Esophagus (tissue), 2 donors: ENCODE data around the gene RAB6B. TPM values are rescaled to one million over a fixed set of nuclear protein-coding genes. Genes with fewer than 3 reads are reported as not detected.

Experiments used
- H3K27ac ChIP-seq, 2 donors: one replicate each; pipeline ENCODE4 v1.5.1; 2013; ENCODE audit warnings: low read depth in 2 of 2, mild to moderate bottlenecking in 2 of 2, inconsistent platforms in 1 of 2, low read length in 1 of 2, moderate library complexity in 1 of 2
- H3K27me3 ChIP-seq, 2 donors: one replicate each; pipeline ENCODE4 v1.6.1; 2013; ENCODE audit warnings: low read length in 2 of 2, control low read depth in 1 of 2, mild to moderate bottlenecking in 1 of 2; ENCODE audit not compliant: insufficient read depth in 2 of 2, control insufficient read depth in 1 of 2
- H3K36me3 ChIP-seq, 2 donors: one replicate each; pipeline ENCODE4 v1.6.1; 2013; ENCODE audit warnings: low read length in 1 of 2; ENCODE audit not compliant: control insufficient read depth in 2 of 2, insufficient read depth in 2 of 2
- H3K4me1 ChIP-seq, 2 donors: one replicate each; pipeline ENCODE4 v1.6.1; 2013; ENCODE audit warnings: low read length in 1 of 2; ENCODE audit not compliant: control insufficient read depth in 2 of 2, insufficient read depth in 2 of 2
- H3K4me3 ChIP-seq, 2 donors: one replicate each; pipeline ENCODE4 v1.5.1; 2013; ENCODE audit warnings: low read length in 2 of 2, mild to moderate bottlenecking in 2 of 2, low read depth in 1 of 2, moderate library complexity in 1 of 2
- H3K9me3 ChIP-seq, 2 donors: one replicate each; pipeline ENCODE4 v1.6.1; 2013; ENCODE audit warnings: mild to moderate bottlenecking in 2 of 2, low read depth in 1 of 2, low read length in 1 of 2, moderate library complexity in 1 of 2; ENCODE audit not compliant: control insufficient read depth in 2 of 2, insufficient read depth in 1 of 2
- WGBS, 2 donors: extraction: QIAGEN DNeasy Blood & Tissue Kit; methylation state at CpG; one replicate each; pipeline ENCODE4 v1.1.7; 2013; 5-methylcytosine and 5-hydroxymethylcytosine counted together
- polyA plus RNA-seq, 2 donors: library from polyadenylated mRNA; stranded (reverse); fragments of 200-250 nt; gene quantifications; one replicate each; pipeline ENCODE4 v1.2.3, GENCODE V29; 2013
- donor health status: healthy with polysubstance abuse.
- donor health status: Bipolar disorder and iron deficiency.

RAB6B gene
- polyA plus RNA-seq, 2 donors = 0.57 to 1.3 TPM

GRCh38 chr3:133894353-133895207 lies 1.1 kb downstream of the RAB6B start:
- Histone ChIP-seq H3K36me3 (no peaks in the 10 kb centered on the region), H3K9me3 (no peaks in the 10 kb centered on the region), H3K27ac (no peak overlapping the region), H3K4me1 (peaks cover 4 to 6% of the 10 kb centered on the region in 2 donors), H3K4me3 (peak overlapping the region; percentile 25 to 68), H3K27me3 (no peaks in the 10 kb centered on the region)
- WGBS, 2 donors = 14 to 15% methylated on average over 51 to 52 of the region's 52 CpGs

- Histone ChIP-seq H3K36me3 (no peaks in the 10 kb centered on the region), H3K4me3 (no peak overlapping the region)
- 78 to 90% methylated on average over 6 of the region's 6 CpGs for WGBS, 2 donors
Measured at GRCh38 chr3:133893683-133894352, 1.9 kb downstream of the RAB6B start.

GRCh38 chr3:133892541-133893231 lies 3.0 kb downstream of the RAB6B start:
- no peaks in the 10 kb centered on the region for H3K9me3 ChIP-seq
- H3K27ac ChIP-seq = no peak overlapping the region
- no peaks in the 10 kb centered on the region for H3K27me3 ChIP-seq
- peaks cover 4 to 6% of the 10 kb centered on the region in 2 donors for H3K4me1 ChIP-seq
- no peaks in the 10 kb centered on the region for H3K36me3 ChIP-seq
- no peak overlapping the region for H3K4me3 ChIP-seq
- WGBS, 2 donors = 71 to 73% methylated on average over 6 of the region's 6 CpGs

More at GRCh38 chr3:133893683-133894352, 1.9 kb downstream of the RAB6B start:
- Histone ChIP-seq H3K9me3 (no peaks in the 10 kb centered on the region), H3K4me1 (peaks cover 4 to 6% of the 10 kb centered on the region in 2 donors), H3K27me3 (no peaks in the 10 kb centered on the region), H3K27ac (no peak overlapping the region)

GRCh38 chr3:133891662-133892378 lies 3.9 kb downstream of the RAB6B start:
- no peaks in the 10 kb centered on the region for H3K27me3 ChIP-seq
- WGBS, 2 donors = 96% methylated on average over 11 of the region's 11 CpGs
- peaks cover 4 to 6% of the 10 kb centered on the region in 2 donors for H3K4me1 ChIP-seq
- no peaks in the 10 kb centered on the region for H3K36me3 ChIP-seq
- no peaks in the 10 kb centered on the region for H3K9me3 ChIP-seq
- H3K4me3 ChIP-seq = no peak overlapping the region
- no peak overlapping the region for H3K27ac ChIP-seq

GRCh38 chr3:133890972-133891644 lies 4.6 kb downstream of the RAB6B start:
- H3K9me3 ChIP-seq = no peaks in the 10 kb centered on the region
- WGBS, 2 donors = 85 to 94% methylated on average over 5 of the region's 5 CpGs
- H3K4me1 ChIP-seq = peaks cover 4 to 6% of the 10 kb centered on the region in 2 donors
- H3K4me3 ChIP-seq = no peak overlapping the region
- H3K27ac ChIP-seq = no peak overlapping the region
- H3K27me3 ChIP-seq = no peaks in the 10 kb centered on the region
- H3K36me3 ChIP-seq = no peaks in the 10 kb centered on the region

GRCh38 chr3:133890037-133890436 lies 5.6 kb downstream of the RAB6B start:
- no peak overlapping the region for H3K4me3 ChIP-seq
- 92 to 100% methylated on average over 2 of the region's 2 CpGs for WGBS, 2 donors
- H3K4me1 ChIP-seq = peaks cover 4 to 6% of the 10 kb centered on the region in 2 donors
- no peak overlapping the region for H3K27ac ChIP-seq
- no peaks in the 10 kb centered on the region for H3K36me3 ChIP-seq
- H3K27me3 ChIP-seq = no peaks in the 10 kb centered on the region
- H3K9me3 ChIP-seq = no peaks in the 10 kb centered on the region

- no peak overlapping the region for H3K27ac ChIP-seq
- no peaks in the 10 kb centered on the region for H3K4me1 ChIP-seq
- WGBS, 2 donors = 89 to 90% methylated on average over 9 of the region's 9 CpGs
- H3K9me3 ChIP-seq = no peaks in the 10 kb centered on the region
- H3K36me3 ChIP-seq = no peaks in the 10 kb centered on the region
- no peak overlapping the region for H3K4me3 ChIP-seq
- no peaks in the 10 kb centered on the region for H3K27me3 ChIP-seq
Measured at GRCh38 chr3:133888726-133889340, 6.8 kb downstream of the RAB6B start.

GRCh38 chr3:133887803-133888703 lies 7.6 kb downstream of the RAB6B start:
- H3K4me3 ChIP-seq = no peak overlapping the region
- no peaks in the 10 kb centered on the region for H3K27me3 ChIP-seq
- H3K36me3 ChIP-seq = no peaks in the 10 kb centered on the region
- WGBS, 2 donors = 54 to 58% methylated on average over 8 of the region's 8 CpGs
- no peaks in the 10 kb centered on the region for H3K4me1 ChIP-seq
- no peaks in the 10 kb centered on the region for H3K9me3 ChIP-seq
- H3K27ac ChIP-seq = no peak overlapping the region
